Activated T-helper 17 cell treated with anti-CD3 and anti-CD28 coated beads, Interleukin-2, amount 50 U/mL, for 72 hours (primary cell): ENCODE data around the gene DGKI. TPM values are rescaled to one million over a fixed set of nuclear protein-coding genes. Genes with fewer than 3 reads are reported as not detected.

ENCODE experiments used
- ATAC-seq: fragments of 150-1000 bp; cut with Tn5 transposase; replicated peaks from 2 replicates; pipeline ENCODE4 v1.10.0; 2021; ENCODE audit warnings: mild to moderate bottlenecking, moderate library complexity
- H3K27ac Mint-ChIP-seq: one replicate; pipeline ENCODE4 v1.8.0; 2022; ENCODE audit warnings: mixed read lengths
- H3K27me3 Mint-ChIP-seq: one replicate; pipeline ENCODE4 v1.8.0; 2022; ENCODE audit warnings: mixed read lengths
- H3K36me3 Mint-ChIP-seq: one replicate; pipeline ENCODE4 v1.8.0; 2022; ENCODE audit warnings: low read depth, mild to moderate bottlenecking, mixed read lengths
- H3K4me1 Mint-ChIP-seq: one replicate; pipeline ENCODE4 v1.8.0; 2022; ENCODE audit warnings: mixed read lengths
- H3K4me3 Mint-ChIP-seq: one replicate; pipeline ENCODE4 v1.8.0; 2022; ENCODE audit warnings: mild to moderate bottlenecking, mixed read lengths
- H3K9me3 Mint-ChIP-seq: one replicate; pipeline ENCODE4 v1.8.0; 2022; ENCODE audit warnings: mixed read lengths
- total RNA-seq, 2 donors: library from RNA; stranded (reverse); gene quantifications; one replicate each; pipeline ENCODE4 v1.2.3, GENCODE V29; 2022

The DGKI gene
- total RNA-seq, 2 donors from 2014 or later, result 2.0 to 9.2 TPM

GRCh38 chr7:137647905-137648565, 198.7 kb downstream of the DGKI start:
- Mint-ChIP-seq H3K4me1 (no peaks in the 10 kb centered on the region), H3K4me3 (no peak overlapping the region), H3K27ac (no peak overlapping the region), H3K9me3 (no peaks in the 10 kb centered on the region), H3K27me3 (peaks cover 8% of the 10 kb centered on the region), H3K36me3 (no peaks in the 10 kb centered on the region)
- no peak for ATAC-seq

- Mint-ChIP-seq H3K36me3 (no peaks in the 10 kb centered on the region), H3K9me3 (no peaks in the 10 kb centered on the region), H3K27me3 (peaks cover 13% of the 10 kb centered on the region), H3K4me1 (no peaks in the 10 kb centered on the region), H3K4me3 (no peak overlapping the region), H3K27ac (no peak overlapping the region)
- ATAC-seq, result no peak
These were observed 204.3 kb downstream of the DGKI start for GRCh38 chr7:137642472-137642871.

DNA sequence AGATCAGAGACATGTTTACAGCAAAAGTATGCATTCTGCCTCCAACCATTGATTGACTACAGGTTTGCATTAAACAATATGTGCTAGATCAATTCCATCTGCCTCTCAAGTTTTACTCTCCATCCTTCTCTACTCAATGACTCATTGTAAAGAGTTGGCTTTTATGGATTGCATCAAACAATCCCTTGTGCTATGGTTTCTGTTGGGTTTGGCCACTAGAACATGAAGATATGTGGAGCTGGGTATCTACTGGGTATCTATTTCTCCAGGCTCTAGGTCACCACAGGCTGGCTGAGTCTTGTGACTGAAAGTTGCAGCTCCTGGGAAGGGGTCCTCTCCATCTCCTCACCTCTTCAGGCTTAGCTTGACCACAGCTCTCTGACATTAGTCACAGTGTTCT, 204.7 kb downstream of the DGKI start:
- no peak overlapping the region for H3K27ac Mint-ChIP-seq
- H3K4me3 Mint-ChIP-seq, result no peak overlapping the region
- H3K4me1 Mint-ChIP-seq, result no peaks in the 10 kb centered on the region
- no peaks in the 10 kb centered on the region for H3K36me3 Mint-ChIP-seq
- H3K27me3 Mint-ChIP-seq, result peaks cover 13% of the 10 kb centered on the region
- no peak for ATAC-seq
- H3K9me3 Mint-ChIP-seq, result no peaks in the 10 kb centered on the region

GRCh38 chr7:137636376-137636775, 210.4 kb downstream of the DGKI start:
- Mint-ChIP-seq H3K4me1 (no peaks in the 10 kb centered on the region), H3K36me3 (no peaks in the 10 kb centered on the region), H3K9me3 (no peaks in the 10 kb centered on the region), H3K4me3 (no peak overlapping the region), H3K27me3 (no peaks in the 10 kb centered on the region), H3K27ac (no peak overlapping the region)
- no peak for ATAC-seq

GRCh38 chr7:137635874-137636273, 210.9 kb downstream of the DGKI start:
- Mint-ChIP-seq H3K4me1 (no peaks in the 10 kb centered on the region), H3K27me3 (no peaks in the 10 kb centered on the region), H3K9me3 (no peaks in the 10 kb centered on the region), H3K27ac (no peak overlapping the region), H3K4me3 (no peak overlapping the region), H3K36me3 (no peaks in the 10 kb centered on the region)
- ATAC-seq, result no peak

GRCh38 chr7:137635132-137635531, 211.6 kb downstream of the DGKI start:
- Mint-ChIP-seq H3K9me3 (no peaks in the 10 kb centered on the region), H3K4me1 (no peaks in the 10 kb centered on the region), H3K36me3 (no peaks in the 10 kb centered on the region), H3K4me3 (no peak overlapping the region), H3K27ac (no peak overlapping the region), H3K27me3 (no peaks in the 10 kb centered on the region)
- no peak for ATAC-seq

DNA sequence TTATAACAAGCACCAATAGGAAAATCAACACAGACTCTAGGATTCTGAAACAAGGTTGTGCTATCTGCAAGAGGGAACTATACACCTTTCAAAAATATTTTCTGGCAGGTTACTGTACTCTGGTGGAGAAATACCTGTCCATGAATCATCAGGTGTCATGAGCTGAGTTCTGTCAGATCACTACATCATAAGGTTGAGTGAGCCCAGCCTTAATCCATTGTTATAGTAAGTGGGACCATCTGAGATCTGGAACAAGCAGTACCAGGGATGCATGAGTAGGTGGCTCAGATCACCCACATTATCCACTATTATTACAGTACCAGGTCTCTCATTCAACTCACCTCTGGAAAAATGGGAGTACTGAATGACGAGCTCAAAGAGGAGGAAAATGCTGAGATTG, 212.4 kb downstream of the DGKI start:
- Mint-ChIP-seq H3K4me1 (no peaks in the 10 kb centered on the region), H3K36me3 (no peaks in the 10 kb centered on the region), H3K27me3 (no peaks in the 10 kb centered on the region), H3K9me3 (no peaks in the 10 kb centered on the region), H3K4me3 (no peak overlapping the region), H3K27ac (no peak overlapping the region)
- ATAC-seq, result no peak

- Mint-ChIP-seq H3K9me3 (no peaks in the 10 kb centered on the region), H3K27ac (no peak overlapping the region), H3K36me3 (no peaks in the 10 kb centered on the region), H3K4me1 (no peaks in the 10 kb centered on the region), H3K27me3 (peaks cover under 1% of the 10 kb centered on the region), H3K4me3 (no peak overlapping the region)
- ATAC-seq, result no peak
These were observed 213.6 kb downstream of the DGKI start for GRCh38 chr7:137633133-137633532.

DNA sequence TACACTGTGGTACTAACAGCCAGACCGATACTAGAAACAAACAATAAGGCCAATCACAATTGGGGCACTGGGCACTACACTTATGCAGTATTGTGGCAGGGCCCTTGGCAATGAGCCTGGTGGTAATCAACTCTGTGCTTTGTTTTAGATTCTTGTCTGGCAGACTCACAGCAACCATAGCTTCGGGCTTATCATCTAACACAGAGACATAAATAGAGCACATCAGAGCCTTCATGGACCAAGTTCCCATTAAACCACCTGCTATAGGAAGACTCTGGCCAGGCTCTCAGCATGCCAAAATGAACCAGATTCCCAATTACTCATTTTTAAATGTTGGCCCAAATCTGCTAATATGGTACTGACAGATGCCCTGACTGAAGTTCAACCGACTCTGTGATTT, 218.6 kb downstream of the DGKI start:
- no peak overlapping the region for H3K4me3 Mint-ChIP-seq
- H3K9me3 Mint-ChIP-seq, result no peaks in the 10 kb centered on the region
- peaks cover 14% of the 10 kb centered on the region for H3K27me3 Mint-ChIP-seq
- H3K4me1 Mint-ChIP-seq, result no peaks in the 10 kb centered on the region
- no peaks in the 10 kb centered on the region for H3K36me3 Mint-ChIP-seq
- H3K27ac Mint-ChIP-seq, result no peak overlapping the region
- no peak for ATAC-seq

DNA sequence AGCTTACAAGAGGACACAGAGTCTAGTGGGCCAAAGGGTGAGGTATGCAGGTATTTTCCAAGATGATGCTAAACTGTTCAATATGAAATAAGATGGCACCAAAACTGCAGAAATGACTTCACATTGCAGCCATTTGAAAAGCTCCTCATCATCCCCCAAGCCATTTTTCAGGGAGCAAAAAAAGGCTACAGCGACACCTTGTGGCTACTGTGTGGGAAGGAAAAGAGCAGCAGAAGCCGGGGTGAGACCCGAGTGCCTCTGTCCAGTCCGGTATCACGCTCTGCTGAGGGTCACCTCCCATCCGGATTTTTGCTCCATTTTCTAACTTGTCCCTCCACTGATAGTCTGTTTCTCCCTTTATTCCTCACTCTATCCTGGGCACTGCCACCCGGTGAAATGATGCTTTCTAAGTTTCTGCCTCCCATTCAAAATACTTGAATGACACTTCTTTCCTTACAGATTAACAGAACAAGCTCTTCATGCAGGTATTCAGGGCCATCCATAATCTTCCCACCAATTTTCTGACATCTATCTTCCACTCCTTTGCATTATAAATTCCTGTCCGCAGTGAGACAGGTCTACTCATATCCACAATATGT, 220.2 kb downstream of the DGKI start:
- Mint-ChIP-seq H3K9me3 (no peaks in the 10 kb centered on the region), H3K4me1 (no peaks in the 10 kb centered on the region), H3K27me3 (peaks cover 14% of the 10 kb centered on the region), H3K36me3 (no peaks in the 10 kb centered on the region), H3K27ac (no peak overlapping the region), H3K4me3 (no peak overlapping the region)
- ATAC-seq, result peak; percentile 47

GRCh38 chr7:137625197-137625596, 221.6 kb downstream of the DGKI start:
- no peaks in the 10 kb centered on the region for H3K9me3 Mint-ChIP-seq
- no peak overlapping the region for H3K4me3 Mint-ChIP-seq
- H3K36me3 Mint-ChIP-seq, result no peaks in the 10 kb centered on the region
- no peak overlapping the region for H3K27ac Mint-ChIP-seq
- no peak for ATAC-seq
- no peaks in the 10 kb centered on the region for H3K4me1 Mint-ChIP-seq
- H3K27me3 Mint-ChIP-seq, result peaks cover 14% of the 10 kb centered on the region

DNA sequence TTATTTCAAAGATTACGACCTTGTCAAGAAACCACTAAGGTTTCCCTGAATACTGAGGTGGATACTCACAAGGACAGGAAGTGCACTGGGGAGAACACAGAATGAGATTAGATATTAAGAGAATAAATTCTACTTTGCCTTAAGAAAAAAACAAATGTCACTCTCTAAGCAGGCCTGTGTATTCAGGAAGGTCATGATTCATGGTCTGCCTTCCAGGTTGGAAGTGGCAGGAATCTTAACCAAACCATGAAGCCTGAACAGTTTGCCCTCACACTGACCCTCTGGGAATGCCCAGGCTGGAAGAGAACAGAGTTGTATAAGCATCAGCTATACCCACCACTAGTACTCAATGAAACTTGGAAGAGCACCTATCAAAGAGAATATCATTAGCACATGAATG, 227.6 kb downstream of the DGKI start:
- Mint-ChIP-seq H3K4me3 (no peak overlapping the region), H3K36me3 (no peaks in the 10 kb centered on the region), H3K27ac (no peak overlapping the region), H3K27me3 (peaks cover 12% of the 10 kb centered on the region), H3K9me3 (no peaks in the 10 kb centered on the region), H3K4me1 (no peaks in the 10 kb centered on the region)
- ATAC-seq, result no peak

GRCh38 chr7:137618748-137619147, 228.0 kb downstream of the DGKI start:
- H3K27me3 Mint-ChIP-seq, result peaks cover 12% of the 10 kb centered on the region
- no peaks in the 10 kb centered on the region for H3K9me3 Mint-ChIP-seq
- no peaks in the 10 kb centered on the region for H3K4me1 Mint-ChIP-seq
- no peak overlapping the region for H3K4me3 Mint-ChIP-seq
- H3K27ac Mint-ChIP-seq, result no peak overlapping the region
- H3K36me3 Mint-ChIP-seq, result no peaks in the 10 kb centered on the region
- ATAC-seq, result no peak

DNA sequence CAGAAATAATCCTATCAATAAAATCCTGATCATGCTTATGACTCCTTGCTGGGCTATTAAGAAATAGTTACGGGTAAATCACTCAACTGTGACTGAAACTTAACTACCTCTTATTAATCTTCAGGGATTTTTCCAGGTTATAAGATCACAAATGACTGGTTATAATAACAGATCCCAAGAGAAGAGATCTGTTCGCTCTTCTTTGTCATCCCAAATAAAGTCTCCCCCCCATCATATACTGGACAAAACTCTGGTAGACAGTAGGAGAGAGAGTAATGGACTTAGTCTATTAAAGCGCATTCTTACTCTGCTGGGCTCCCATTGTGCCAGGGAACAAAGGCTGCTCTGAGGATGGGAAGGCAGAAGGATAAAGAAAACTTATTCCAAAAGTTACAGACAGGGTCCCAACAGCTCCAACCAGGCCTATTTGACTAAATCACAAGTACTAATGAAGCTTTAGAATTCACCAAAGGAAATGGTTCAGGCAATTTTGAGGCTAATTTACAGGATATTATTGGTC, 233.7 kb downstream of the DGKI start:
- no peak for ATAC-seq
- H3K9me3 Mint-ChIP-seq, result no peaks in the 10 kb centered on the region
- no peak overlapping the region for H3K4me3 Mint-ChIP-seq
- no peaks in the 10 kb centered on the region for H3K36me3 Mint-ChIP-seq
- H3K27ac Mint-ChIP-seq, result no peak overlapping the region
- no peaks in the 10 kb centered on the region for H3K4me1 Mint-ChIP-seq
- H3K27me3 Mint-ChIP-seq, result peaks cover 16% of the 10 kb centered on the region

DNA sequence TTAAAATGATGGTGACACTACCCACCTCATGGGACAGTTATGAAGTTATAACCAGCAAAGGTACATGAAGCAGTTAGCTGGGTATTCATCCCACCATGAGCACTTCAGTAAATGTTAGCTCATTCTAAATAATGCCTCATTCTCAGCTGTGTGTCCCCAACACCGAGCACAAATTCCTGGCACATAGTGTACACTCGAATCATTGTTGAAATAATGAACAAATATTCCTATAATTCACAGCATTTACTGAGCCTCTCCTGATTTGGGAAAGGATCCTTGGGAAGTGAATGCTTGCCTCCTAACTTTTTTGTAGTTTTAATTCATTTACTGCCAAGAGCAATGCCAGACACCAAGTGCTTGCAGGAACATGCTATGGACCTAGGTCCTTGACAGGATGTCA, 235.2 kb downstream of the DGKI start:
- H3K4me3 Mint-ChIP-seq, result no peak overlapping the region

More for the DNA sequence above, 235.2 kb downstream of the DGKI start:
- Mint-ChIP-seq H3K27me3 (peaks cover 24% of the 10 kb centered on the region), H3K9me3 (no peaks in the 10 kb centered on the region), H3K36me3 (no peaks in the 10 kb centered on the region), H3K27ac (no peak overlapping the region), H3K4me1 (no peaks in the 10 kb centered on the region)
- no peak for ATAC-seq
